22Rv1 (cell line): ENCODE measurements around the gene TMX1.

Experiments
- H3K27ac ChIP-seq: fragments of 450-650 bp; 2 replicates; pipeline ENCODE4 v1.5.1; 2017
- CTCF ChIP-seq: fragments of 450-650 bp; IDR thresholded peaks from 2 replicates; pipeline ENCODE4 v1.5.1; 2017; ENCODE audit warnings: mild to moderate bottlenecking
- ZFX ChIP-seq: fragments of 450-650 bp; IDR thresholded peaks from 2 replicates; pipeline ENCODE4 v1.6.1; 2017; ENCODE audit warnings: antibody characterized with exemption, borderline replicate concordance

Gene TMX1

GRCh38 chr14:51283402-51284085, 43.5 kb downstream of the TMX1 start:
- no peak overlapping the region for H3K27ac ChIP-seq
- no peak for TF ChIP-seq ZFX
- TF ChIP-seq CTCF: peak; percentile 79

GRCh38 chr14:51284241-51284640, 44.2 kb downstream of the TMX1 start:
- TF ChIP-seq CTCF (no peak), ZFX (no peak)
- no peak overlapping the region for H3K27ac ChIP-seq

- TF ChIP-seq ZFX (no peak), CTCF (no peak)
- no peak overlapping the region for H3K27ac ChIP-seq
These were observed 45.1 kb downstream of the TMX1 start for GRCh38 chr14:51285120-51285519.

- TF ChIP-seq CTCF (no peak), ZFX (no peak)
- H3K27ac ChIP-seq: no peak overlapping the region
These were observed 49.1 kb downstream of the TMX1 start for GRCh38 chr14:51289169-51289568.

- TF ChIP-seq ZFX (no peak), CTCF (no peak)
- H3K27ac ChIP-seq: no peak overlapping the region
These were observed 50.1 kb downstream of the TMX1 start for GRCh38 chr14:51290132-51290531.

- H3K27ac ChIP-seq: no peak overlapping the region
- no peak for TF ChIP-seq ZFX
- no peak for TF ChIP-seq CTCF
These were observed 51.0 kb downstream of the TMX1 start for GRCh38 chr14:51291016-51291415.

- no peak for TF ChIP-seq ZFX
- TF ChIP-seq CTCF: no peak
These were observed 53.3 kb downstream of the TMX1 start for GRCh38 chr14:51293149-51293911.

More at GRCh38 chr14:51293149-51293911, 53.3 kb downstream of the TMX1 start:
- no peak overlapping the region for H3K27ac ChIP-seq
